Measurements from ENCODE around the gene SLC25A46. TPM values are rescaled to one million over a fixed set of nuclear protein-coding genes. Genes with fewer than 3 reads are reported as not detected.
"Not testable (repeated sequence)": the region's sequence is repeated elsewhere in the genome, so short reads cannot be mapped to it uniquely, and the experiment has no call there.

Gene SLC25A46
- polyA plus RNA-seq, 4 donors = 24.6 to 46.1 (median 26.7) TPM

- WGBS, 3 donors = 68 to 80% (median 72%) methylated on average over 3 of the region's 3 CpGs
- no peaks in the 10 kb centered on the region for H3K36me3 ChIP-seq (ENCODE audit: control insufficient read depth in 3 of 3, insufficient read depth in 2 of 3, low read depth in 1 of 3, low read length in 3 of 3)
Observed at GRCh38 chr5:110707260-110707844, 31.5 kb upstream of the SLC25A46 start.

DNA sequence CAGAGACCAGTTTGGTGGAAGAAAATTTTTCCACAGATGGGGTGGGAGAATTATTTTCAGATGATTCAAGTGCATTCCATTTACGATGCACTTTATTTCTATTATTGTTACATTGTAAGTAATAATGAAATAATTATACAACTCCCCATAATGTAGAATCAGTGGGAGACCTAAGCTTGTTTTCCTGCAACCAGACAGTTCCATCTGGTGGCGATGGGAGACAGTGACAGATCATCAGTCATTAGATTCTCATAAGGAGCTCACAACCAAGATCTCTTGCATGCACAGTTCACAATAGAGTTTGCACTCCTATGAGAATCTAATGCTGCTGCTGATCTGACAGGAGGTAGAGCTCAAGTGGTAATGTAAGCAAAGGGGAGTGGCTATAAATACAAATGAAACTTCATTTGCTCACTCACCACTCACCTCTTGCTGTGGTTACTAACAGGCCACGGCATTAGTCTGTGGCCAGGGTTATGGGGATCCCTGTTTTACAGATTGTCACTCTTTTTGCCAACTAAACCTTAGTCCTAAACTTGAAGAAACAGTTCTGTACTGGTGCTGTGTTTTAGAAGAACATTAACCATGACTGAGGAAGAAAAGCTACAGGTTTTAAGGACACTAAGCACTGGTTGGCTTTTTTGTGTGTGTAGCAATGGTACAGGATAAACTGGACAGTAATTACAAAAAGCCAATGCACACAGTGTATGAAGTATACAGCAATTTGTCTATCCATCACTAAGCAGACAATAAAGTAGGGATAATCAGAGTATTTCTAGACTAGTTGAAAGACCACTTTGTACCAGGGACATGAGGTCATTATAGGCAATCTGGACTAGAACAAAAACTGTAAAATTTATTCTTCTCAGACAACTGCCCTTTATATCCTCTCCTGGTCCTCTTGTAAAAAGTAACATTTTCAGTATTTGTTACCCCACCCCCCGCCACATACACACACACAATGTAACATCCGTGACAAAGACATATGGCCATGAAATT, 22.3 kb upstream of the SLC25A46 start:
- H3K27me3 ChIP-seq (ENCODE audit: control insufficient read depth in 3 of 3, insufficient read depth in 3 of 3, low read length in 3 of 3) = no peaks in the 10 kb centered on the region
- DNase-seq (no peak), FAIRE-seq (no peak)
- H3K9me3 ChIP-seq (ENCODE audit: control insufficient read depth in 2 of 2, insufficient read depth in 1 of 2, low read depth in 1 of 2, low read length in 1 of 2) = no peaks in the 10 kb centered on the region
- H3K27ac ChIP-seq (ENCODE audit: low read depth in 1 of 3, low read length in 2 of 3) = no peak overlapping the region
- no peak overlapping the region for H3K4me3 ChIP-seq (ENCODE audit: low read depth in 1 of 3, low read length in 3 of 3)
- 70 to 90% (median 80%) methylated on average over 5 of the region's 5 CpGs for WGBS, 3 donors
- H3K4me1 ChIP-seq (ENCODE audit: control insufficient read depth in 3 of 3, insufficient read depth in 2 of 3, low read depth in 1 of 3, low read length in 2 of 3) = no peaks in the 10 kb centered on the region
- no peaks in the 10 kb centered on the region for H3K36me3 ChIP-seq (ENCODE audit: control insufficient read depth in 3 of 3, insufficient read depth in 2 of 3, low read depth in 1 of 3, low read length in 3 of 3)

More at GRCh38 chr5:110707260-110707844, 31.5 kb upstream of the SLC25A46 start:
- Histone ChIP-seq H3K27ac (ENCODE audit: low read depth in 1 of 3, low read length in 2 of 3) (no peak overlapping the region), H3K4me1 (ENCODE audit: control insufficient read depth in 3 of 3, insufficient read depth in 2 of 3, low read depth in 1 of 3, low read length in 2 of 3) (no peaks in the 10 kb centered on the region), H3K27me3 (ENCODE audit: control insufficient read depth in 3 of 3, insufficient read depth in 3 of 3, low read length in 3 of 3) (no peaks in the 10 kb centered on the region), H3K4me3 (ENCODE audit: low read depth in 1 of 3, low read length in 3 of 3) (no peak overlapping the region), H3K9me3 (ENCODE audit: control insufficient read depth in 2 of 2, insufficient read depth in 1 of 2, low read depth in 1 of 2, low read length in 1 of 2) (no peaks in the 10 kb centered on the region)
- FAIRE-seq = no peak
- no peak for DNase-seq

DNA sequence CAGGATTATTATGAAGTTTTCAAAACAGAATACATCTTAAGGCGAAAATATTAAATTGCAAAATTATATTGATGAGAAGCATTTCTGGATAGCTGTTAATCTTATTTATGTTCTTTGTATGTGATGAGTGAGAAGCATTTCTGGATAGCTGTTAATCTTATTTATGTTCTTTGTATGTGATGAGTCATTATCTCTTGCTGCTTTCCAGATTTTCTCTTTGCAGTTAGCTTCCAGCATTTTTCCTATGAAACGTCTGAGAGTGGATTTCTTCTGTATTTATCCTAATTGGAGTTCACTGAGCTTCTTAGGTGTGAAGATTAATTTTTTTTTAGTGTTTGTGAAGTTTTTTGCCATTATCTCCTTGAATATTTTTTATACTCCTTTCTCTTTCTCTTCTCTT, 20.5 kb upstream of the SLC25A46 start:
- FAIRE-seq = no peak
- 66 to 72% (median 67%) methylated on average over 2 of the region's 2 CpGs for WGBS, 3 donors

DNA sequence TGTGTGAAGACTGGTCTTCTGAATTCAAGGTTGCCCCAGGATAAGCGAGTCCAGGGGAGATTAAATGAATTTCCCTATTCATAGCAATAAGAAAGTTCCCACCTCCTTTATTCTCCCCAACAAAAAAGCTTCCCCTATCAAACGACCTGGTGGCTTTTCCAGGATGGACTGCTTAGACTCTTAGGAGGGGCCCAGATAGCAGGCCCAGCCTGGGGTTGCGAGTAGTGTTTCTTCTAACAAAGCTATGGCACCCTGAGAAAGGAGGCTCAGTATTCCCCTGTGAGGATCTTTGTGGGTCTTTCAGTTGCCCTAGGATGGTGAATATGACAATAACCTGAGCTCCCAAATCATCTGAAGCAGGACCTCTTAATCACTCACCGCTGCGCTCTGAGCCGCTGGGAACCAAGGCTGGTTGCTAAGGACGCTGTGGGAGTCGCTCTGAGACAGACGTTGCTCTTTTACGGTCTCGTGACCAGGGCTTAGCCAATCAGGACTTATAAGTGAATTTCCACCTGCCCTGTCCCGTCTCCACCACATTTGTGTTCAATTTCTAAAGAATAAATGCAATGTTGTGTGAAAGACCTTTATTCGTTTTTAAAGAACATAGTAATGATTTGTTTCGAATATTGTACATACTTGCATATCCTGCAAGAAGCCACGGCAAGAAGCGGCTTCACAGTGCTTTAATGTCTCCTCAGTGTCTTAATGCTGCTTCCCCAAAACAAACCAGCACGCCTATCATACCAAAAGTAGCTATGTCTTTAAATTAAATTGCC, 12.4 kb upstream of the SLC25A46 start, which contains the start of gene TMEM232:
TSS of gene TMEM232 (minus strand) at position 423 of the 776 bp plus-strand sequence. CDS start 59,319 bp downstream, outside the sequence.
- DNase-seq (peak; percentile 89 to 91), FAIRE-seq (no peak)
- Histone ChIP-seq H3K9me3 (ENCODE audit: control insufficient read depth in 2 of 2, insufficient read depth in 1 of 2, low read depth in 1 of 2, low read length in 1 of 2) (no peaks in the 10 kb centered on the region), H3K27ac (ENCODE audit: low read depth in 1 of 3, low read length in 2 of 3) (peak within 1 kb of the TSS in 1 of 3 donors; percentile 27), H3K27me3 (ENCODE audit: control insufficient read depth in 3 of 3, insufficient read depth in 3 of 3, low read length in 3 of 3) (no peaks in the 10 kb centered on the region), H3K4me3 (ENCODE audit: low read depth in 1 of 3, low read length in 3 of 3) (peak within 1 kb of the TSS in 2 of 3 donors; percentile 40 to 66), H3K4me1 (ENCODE audit: control insufficient read depth in 3 of 3, insufficient read depth in 2 of 3, low read depth in 1 of 3, low read length in 2 of 3) (no peaks in the 10 kb centered on the region), H3K36me3 (ENCODE audit: control insufficient read depth in 3 of 3, insufficient read depth in 2 of 3, low read depth in 1 of 3, low read length in 3 of 3) (peaks cover 0 to 3% (median 0%) of the 10 kb centered on the region in 3 donors)
- 26 to 41% (median 32%) methylated on average over 17 of the region's 17 CpGs for WGBS, 3 donors

More for the DNA sequence above, 20.5 kb upstream of the SLC25A46 start:
- no peaks in the 10 kb centered on the region for H3K36me3 ChIP-seq (ENCODE audit: control insufficient read depth in 3 of 3, insufficient read depth in 2 of 3, low read depth in 1 of 3, low read length in 3 of 3)
- H3K9me3 ChIP-seq (ENCODE audit: control insufficient read depth in 2 of 2, insufficient read depth in 1 of 2, low read depth in 1 of 2, low read length in 1 of 2) = no peaks in the 10 kb centered on the region
- H3K27me3 ChIP-seq (ENCODE audit: control insufficient read depth in 3 of 3, insufficient read depth in 3 of 3, low read length in 3 of 3) = no peaks in the 10 kb centered on the region
- no peak overlapping the region for H3K27ac ChIP-seq (ENCODE audit: low read depth in 1 of 3, low read length in 2 of 3)
- no peak overlapping the region for H3K4me3 ChIP-seq (ENCODE audit: low read depth in 1 of 3, low read length in 3 of 3)
- no peak for DNase-seq
- H3K4me1 ChIP-seq (ENCODE audit: control insufficient read depth in 3 of 3, insufficient read depth in 2 of 3, low read depth in 1 of 3, low read length in 2 of 3) = no peaks in the 10 kb centered on the region

- 20 to 39% (median 34%) methylated on average over 5 of the region's 5 CpGs for WGBS, 3 donors
Observed at GRCh38 chr5:110727025-110727314, 11.8 kb upstream of the SLC25A46 start.

GRCh38 chr5:110731499-110731898, 7.3 kb upstream of the SLC25A46 start:
- not testable (repeated sequence) for FAIRE-seq; H3K9me3 ChIP-seq (ENCODE audit: control insufficient read depth in 2 of 2, insufficient read depth in 1 of 2, low read depth in 1 of 2, low read length in 1 of 2); H3K4me1 ChIP-seq (ENCODE audit: control insufficient read depth in 3 of 3, insufficient read depth in 2 of 3, low read depth in 1 of 3, low read length in 2 of 3); H3K36me3 ChIP-seq (ENCODE audit: control insufficient read depth in 3 of 3, insufficient read depth in 2 of 3, low read depth in 1 of 3, low read length in 3 of 3); H3K27me3 ChIP-seq (ENCODE audit: control insufficient read depth in 3 of 3, insufficient read depth in 3 of 3, low read length in 3 of 3); H3K4me3 ChIP-seq (ENCODE audit: low read depth in 1 of 3, low read length in 3 of 3); DNase-seq; H3K27ac ChIP-seq (ENCODE audit: low read depth in 1 of 3, low read length in 2 of 3)
- WGBS, 3 donors = 93 to 100% (median 95%) methylated on average over 2 of the region's 2 CpGs

More at GRCh38 chr5:110727025-110727314, 11.8 kb upstream of the SLC25A46 start:
- Histone ChIP-seq H3K9me3 (ENCODE audit: control insufficient read depth in 2 of 2, insufficient read depth in 1 of 2, low read depth in 1 of 2, low read length in 1 of 2) (no peaks in the 10 kb centered on the region), H3K27me3 (ENCODE audit: control insufficient read depth in 3 of 3, insufficient read depth in 3 of 3, low read length in 3 of 3) (no peaks in the 10 kb centered on the region), H3K4me1 (ENCODE audit: control insufficient read depth in 3 of 3, insufficient read depth in 2 of 3, low read depth in 1 of 3, low read length in 2 of 3) (no peaks in the 10 kb centered on the region), H3K27ac (ENCODE audit: low read depth in 1 of 3, low read length in 2 of 3) (peak overlapping the region in 1 of 3 donors; percentile 27), H3K4me3 (ENCODE audit: low read depth in 1 of 3, low read length in 3 of 3) (peak overlapping the region in 2 of 3 donors; percentile 40 to 66), H3K36me3 (ENCODE audit: control insufficient read depth in 3 of 3, insufficient read depth in 2 of 3, low read depth in 1 of 3, low read length in 3 of 3) (peaks cover 0 to 3% (median 0%) of the 10 kb centered on the region in 3 donors)
- DNase-seq (peak in 1 of 2 donors; percentile 22), FAIRE-seq (no peak)

DNA sequence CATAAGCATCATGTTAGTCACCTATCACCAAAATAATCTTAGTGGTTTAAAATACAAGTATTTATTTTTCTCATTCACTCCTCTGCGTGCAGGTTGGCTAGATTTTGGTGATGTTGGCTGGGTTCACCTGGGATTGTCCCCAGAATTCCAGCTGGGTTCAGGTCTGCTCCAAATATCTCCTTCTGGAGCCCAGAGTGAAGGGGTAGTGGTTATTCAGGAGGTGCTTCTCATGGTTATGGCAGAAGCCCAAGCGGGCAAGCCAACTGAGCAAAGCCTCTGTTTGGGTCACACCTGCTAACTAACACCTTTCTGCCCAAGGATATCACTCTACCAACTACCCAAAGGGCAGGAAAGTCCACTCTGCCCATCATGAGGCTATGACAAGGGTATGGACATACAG, 4.7 kb upstream of the SLC25A46 start:
- Histone ChIP-seq H3K9me3 (ENCODE audit: control insufficient read depth in 2 of 2, insufficient read depth in 1 of 2, low read depth in 1 of 2, low read length in 1 of 2) (no peaks in the 10 kb centered on the region), H3K27ac (ENCODE audit: low read depth in 1 of 3, low read length in 2 of 3) (no peak overlapping the region), H3K4me1 (ENCODE audit: control insufficient read depth in 3 of 3, insufficient read depth in 2 of 3, low read depth in 1 of 3, low read length in 2 of 3) (peaks cover 0 to 2% (median 2%) of the 10 kb centered on the region in 3 donors), H3K36me3 (ENCODE audit: control insufficient read depth in 3 of 3, insufficient read depth in 2 of 3, low read depth in 1 of 3, low read length in 3 of 3) (peaks cover 0 to 3% (median 0%) of the 10 kb centered on the region in 3 donors), H3K4me3 (ENCODE audit: low read depth in 1 of 3, low read length in 3 of 3) (no peak overlapping the region), H3K27me3 (ENCODE audit: control insufficient read depth in 3 of 3, insufficient read depth in 3 of 3, low read length in 3 of 3) (no peaks in the 10 kb centered on the region)
- DNase-seq = no peak
- no peak for FAIRE-seq
- WGBS, 3 donors = 91 to 97% (median 96%) methylated on average over 2 of the region's 2 CpGs

DNA sequence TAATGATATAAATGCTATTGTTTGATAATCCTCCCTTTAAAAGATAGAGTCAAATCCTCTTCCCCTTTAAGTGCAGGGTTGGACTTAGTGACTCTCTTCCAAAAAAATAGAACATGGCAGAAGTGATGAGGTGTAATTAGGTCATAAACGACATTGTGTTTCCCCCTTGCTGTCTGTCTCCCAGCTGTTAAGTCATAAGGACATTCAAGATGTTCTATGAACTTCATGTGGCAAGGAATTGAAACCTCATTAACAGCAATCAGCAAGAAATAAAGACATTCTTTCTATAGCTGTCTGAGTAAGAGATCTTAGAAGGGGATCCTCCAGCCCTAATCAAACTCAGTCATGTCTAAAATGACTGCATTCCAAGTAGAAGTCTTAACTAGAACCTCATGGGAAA, 3.3 kb upstream of the SLC25A46 start:
- Histone ChIP-seq H3K36me3 (ENCODE audit: control insufficient read depth in 3 of 3, insufficient read depth in 2 of 3, low read depth in 1 of 3, low read length in 3 of 3) (peaks cover 0 to 3% (median 0%) of the 10 kb centered on the region in 3 donors), H3K4me1 (ENCODE audit: control insufficient read depth in 3 of 3, insufficient read depth in 2 of 3, low read depth in 1 of 3, low read length in 2 of 3) (peaks cover 0 to 2% (median 2%) of the 10 kb centered on the region in 3 donors), H3K4me3 (ENCODE audit: low read depth in 1 of 3, low read length in 3 of 3) (no peak overlapping the region), H3K27me3 (ENCODE audit: control insufficient read depth in 3 of 3, insufficient read depth in 3 of 3, low read length in 3 of 3) (no peaks in the 10 kb centered on the region), H3K27ac (ENCODE audit: low read depth in 1 of 3, low read length in 2 of 3) (no peak overlapping the region), H3K9me3 (ENCODE audit: control insufficient read depth in 2 of 2, insufficient read depth in 1 of 2, low read depth in 1 of 2, low read length in 1 of 2) (no peaks in the 10 kb centered on the region)
- WGBS, 3 donors = 13 to 33% (median 27%) methylated on average over 1 of the region's 1 CpG
- FAIRE-seq (no peak), DNase-seq (no peak)

Data from small intestine (tissue), 7 donors.